Mammary epithelial cell (primary cell): Measurements from ENCODE around the gene RXFP2.

ENCODE experiments used
- CTCF ChIP-seq, 2 donors: IDR thresholded peaks in 1 of 2; conservative IDR thresholded peaks in 1 of 2; 2 replicates each; pipeline ENCODE4 v1.5.1; 2011 to 2012; ENCODE audit warnings: inconsistent platforms in 2 of 2, low read length in 2 of 2, mild to moderate bottlenecking in 2 of 2, control low read depth in 1 of 2, low read depth in 1 of 2; ENCODE audit not compliant: insufficient read depth in 1 of 2; ENCODE audit errors: extremely low read depth in 1 of 2
- EZH2 ChIP-seq: IDR thresholded peaks from 2 replicates; pipeline ENCODE4 v1.6.1; 2012; ENCODE audit warnings: low read length, inconsistent platforms, borderline replicate concordance

- TF ChIP-seq CTCF (conservative IDR thresholded peaks at IDR 0.05 in 1 of 2, IDR thresholded peaks at IDR 0.05 in 1 of 2; ENCODE audit: extremely low read depth in 1 of 2, insufficient read depth in 1 of 2, low read depth in 1 of 2, low read length in 2 of 2): no peak
- no peak for TF ChIP-seq EZH2
Measured at GRCh38 chr13:31843044-31843443, 103.7 kb downstream of the RXFP2 start.
